NCI-H774 (cell line): ENCODE results near the gene TAPBPL.

Experiments
- DNase-seq: peaks from one replicate; lab custom pipeline; 2025; lab: John Stamatoyannopoulos, UW

TAPBPL gene

DNA sequence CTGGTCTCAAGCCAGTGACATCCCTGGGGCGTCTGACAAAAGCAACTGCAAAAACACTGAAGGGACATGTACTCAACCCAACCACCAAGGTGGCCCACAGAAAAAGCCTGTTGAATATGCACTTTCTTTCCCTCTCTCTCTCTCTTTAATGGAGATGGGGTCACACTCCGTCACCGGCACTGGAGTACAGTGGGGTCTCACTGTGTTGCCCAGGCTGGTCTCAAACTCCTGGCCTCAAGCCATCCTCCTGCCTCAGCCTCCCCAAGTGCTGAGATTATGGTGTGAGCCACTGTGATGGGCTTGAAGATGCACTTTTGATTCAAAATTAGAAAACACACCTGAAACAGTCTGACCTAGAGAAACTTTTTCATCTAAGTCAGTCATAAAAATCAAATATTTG, 14.3 kb upstream of the TAPBPL start:
- DNase-seq = no peak

DNA sequence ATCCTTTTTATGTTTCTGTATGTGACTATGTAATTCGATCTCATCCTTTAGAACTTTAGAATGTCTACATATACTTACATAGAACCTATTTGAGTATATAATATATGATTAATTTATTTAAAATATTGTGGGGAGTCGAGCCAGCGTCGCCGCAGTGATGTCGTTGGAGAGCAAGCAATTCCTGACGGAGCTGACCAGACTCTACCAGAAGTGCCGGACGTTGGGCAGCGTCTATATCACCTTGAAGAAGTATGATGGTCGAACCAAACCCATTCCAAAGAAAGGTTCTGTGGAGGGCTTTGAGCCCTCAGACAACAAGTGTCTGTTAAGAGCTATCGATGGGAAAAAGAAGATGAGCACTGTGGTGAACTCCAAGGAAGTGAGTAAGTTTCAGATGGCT, 13.5 kb upstream of the TAPBPL start:
- no peak for DNase-seq

DNA sequence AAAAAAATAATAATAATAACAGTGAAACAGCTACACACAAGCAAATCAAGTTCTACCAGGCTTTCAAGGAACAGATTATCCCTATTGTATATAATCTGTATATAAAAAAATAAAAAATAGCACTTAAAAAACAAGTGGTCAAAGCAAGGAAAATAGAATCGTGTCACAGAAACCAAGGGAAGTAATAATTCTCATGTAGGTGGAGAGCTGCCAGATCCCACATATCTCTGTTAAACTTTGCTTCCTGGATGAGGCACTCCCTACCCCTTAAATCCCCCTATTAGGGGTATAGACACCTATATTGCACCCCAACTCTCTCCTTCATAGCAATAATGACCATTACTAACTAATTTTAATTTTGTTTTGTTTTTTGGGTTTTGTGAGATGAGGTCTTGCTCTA, 11.5 kb upstream of the TAPBPL start:
- DNase-seq = no peak

DNA sequence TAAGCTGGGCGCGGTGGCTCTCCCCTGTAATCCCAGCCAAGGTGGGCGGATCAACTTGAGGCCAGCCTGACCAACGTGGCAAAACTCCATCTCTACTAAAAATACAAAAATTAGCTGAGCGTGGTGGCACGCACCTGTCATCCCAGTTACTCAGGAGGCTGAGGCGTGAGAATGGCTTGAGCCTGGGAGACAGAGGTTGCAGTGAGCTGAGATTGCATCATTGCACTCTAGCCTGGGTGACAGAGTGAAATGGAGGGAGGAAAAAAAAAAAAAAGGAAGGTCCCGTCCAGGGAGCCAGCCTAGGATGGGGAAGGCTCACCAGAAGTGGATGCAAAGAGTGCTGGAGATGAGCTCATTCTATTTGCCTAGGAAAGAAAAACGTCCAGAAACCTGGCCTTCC, 9.0 kb upstream of the TAPBPL start:
- no peak for DNase-seq

DNA sequence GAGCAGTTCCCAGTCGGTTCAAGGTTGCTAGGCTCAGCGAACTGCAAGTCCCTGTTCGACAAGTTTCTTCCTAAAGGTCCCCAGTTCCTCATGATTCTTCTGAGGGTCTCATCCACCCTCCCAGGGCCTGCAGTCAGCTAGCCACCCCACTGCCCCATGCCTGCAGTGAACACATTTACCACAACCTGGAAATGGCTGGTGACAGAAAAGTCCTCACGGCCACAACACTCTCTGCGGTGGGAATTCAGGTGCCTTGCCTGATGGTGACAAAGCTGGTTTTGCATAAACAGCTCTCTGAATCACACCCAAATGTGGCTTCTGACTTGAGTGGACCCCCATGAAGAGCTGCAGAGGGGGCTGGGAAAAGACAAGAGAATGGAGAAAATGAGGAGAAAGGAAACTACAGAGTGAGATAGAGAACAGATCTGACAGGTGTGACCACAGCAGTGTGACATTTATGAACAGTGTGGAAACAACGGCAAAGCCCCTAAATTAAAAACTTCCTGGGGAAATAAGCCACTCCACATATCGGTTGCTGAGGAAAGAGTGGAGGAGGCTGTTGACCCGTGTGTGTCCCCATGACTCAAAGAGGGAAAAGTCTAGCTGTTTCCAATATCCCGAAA, 8.4 kb upstream of the TAPBPL start:
- DNase-seq = no peak

DNA sequence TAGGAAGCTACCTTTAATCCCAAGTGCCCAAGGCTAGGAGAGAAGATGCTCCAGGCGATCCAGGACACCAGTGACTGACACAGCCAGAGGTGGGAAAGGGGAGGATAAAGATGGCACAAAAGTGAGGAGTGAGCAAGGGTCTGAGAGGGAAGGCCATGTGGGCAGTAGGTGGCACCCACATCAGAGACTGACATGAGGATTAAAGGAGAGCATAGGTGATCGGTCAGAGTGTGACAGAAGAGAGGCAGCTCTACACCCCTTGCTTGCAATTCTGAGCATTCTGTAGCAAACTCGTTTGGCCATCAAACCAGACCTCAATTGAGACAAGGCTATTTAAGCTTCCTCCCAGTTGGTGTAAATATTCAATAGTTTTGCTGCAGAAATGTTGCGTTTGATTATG, 7.8 kb upstream of the TAPBPL start:
- no peak for DNase-seq

DNA sequence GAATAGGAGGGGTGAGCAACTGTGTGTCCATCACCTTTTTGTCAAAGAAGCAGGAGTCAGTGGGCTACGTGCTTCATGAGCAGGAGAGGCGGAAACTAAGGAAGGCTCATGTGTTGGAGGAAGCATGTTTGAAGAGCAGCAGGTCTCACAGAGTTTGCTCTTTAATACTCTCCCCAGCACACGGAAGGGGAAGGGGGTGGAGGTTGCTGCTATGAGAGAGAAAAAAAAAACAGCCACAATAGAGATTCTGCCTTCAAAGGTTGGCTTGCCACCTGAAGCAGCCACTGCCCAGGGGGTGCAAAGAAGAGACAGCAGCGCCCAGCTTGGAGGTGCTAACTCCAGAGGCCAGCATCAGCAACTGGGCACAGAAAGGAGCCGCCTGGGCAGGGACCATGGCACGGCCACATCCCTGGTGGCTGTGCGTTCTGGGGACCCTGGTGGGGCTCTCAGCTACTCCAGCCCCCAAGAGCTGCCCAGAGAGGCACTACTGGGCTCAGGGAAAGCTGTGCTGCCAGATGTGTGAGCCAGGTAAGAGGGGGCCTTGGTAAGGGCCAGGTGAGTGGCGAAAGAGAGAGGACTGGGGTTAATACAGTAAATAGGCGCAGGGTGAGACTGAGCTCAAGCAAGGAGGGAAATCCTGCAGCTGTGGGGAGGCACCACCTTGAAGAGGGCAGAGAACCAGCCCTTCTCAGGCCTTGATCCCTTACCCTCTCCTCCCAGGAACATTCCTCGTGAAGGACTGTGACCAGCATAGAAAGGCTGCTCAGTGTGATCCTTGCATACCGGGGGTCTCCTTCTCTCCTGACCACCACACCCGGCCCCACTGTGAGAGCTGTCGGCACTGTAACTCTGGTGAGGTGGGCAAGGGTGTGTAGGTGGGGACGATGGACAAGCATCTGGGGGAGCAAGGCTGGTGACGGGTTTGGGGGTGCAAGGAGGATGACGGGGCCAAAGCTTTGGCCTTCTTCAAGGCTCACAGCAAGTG, 6.8 kb upstream of the TAPBPL start, which contains the start of gene CD27:
Gene CD27, plus strand, starts transcription at position 252 of the 985 bp plus-strand sequence. Its CDS starts 141 bp downstream, at position 393.
- no peak for DNase-seq

DNA sequence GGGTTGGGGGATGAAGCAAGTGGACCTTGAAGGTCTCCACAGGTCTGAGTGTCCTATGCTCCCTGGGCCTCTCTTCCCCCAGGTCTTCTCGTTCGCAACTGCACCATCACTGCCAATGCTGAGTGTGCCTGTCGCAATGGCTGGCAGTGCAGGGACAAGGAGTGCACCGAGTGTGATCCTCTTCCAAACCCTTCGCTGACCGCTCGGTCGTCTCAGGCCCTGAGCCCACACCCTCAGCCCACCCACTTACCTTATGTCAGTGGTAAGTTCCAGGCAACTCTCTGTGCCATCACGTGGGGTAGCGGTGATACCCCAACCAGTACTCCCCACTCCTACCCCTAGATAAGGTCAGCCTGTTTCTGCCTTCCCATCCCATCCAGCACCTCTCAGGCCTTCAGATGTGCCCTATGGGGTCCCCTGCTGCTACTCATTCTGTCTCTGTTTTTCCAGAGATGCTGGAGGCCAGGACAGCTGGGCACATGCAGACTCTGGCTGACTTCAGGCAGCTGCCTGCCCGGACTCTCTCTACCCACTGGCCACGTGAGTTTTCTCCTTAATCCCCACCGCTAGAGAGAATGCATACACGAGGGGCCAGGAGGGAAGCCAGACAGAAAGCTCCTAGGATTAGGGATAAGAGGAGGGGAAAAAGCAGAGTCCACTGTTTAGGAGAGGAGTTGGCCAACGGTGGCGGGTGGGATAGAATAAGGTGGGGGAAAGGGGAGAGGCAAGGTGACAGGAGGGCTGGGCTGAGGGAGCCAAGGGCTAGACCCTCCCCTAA, 1.6 kb upstream of the TAPBPL start:
- DNase-seq = no peak

DNA sequence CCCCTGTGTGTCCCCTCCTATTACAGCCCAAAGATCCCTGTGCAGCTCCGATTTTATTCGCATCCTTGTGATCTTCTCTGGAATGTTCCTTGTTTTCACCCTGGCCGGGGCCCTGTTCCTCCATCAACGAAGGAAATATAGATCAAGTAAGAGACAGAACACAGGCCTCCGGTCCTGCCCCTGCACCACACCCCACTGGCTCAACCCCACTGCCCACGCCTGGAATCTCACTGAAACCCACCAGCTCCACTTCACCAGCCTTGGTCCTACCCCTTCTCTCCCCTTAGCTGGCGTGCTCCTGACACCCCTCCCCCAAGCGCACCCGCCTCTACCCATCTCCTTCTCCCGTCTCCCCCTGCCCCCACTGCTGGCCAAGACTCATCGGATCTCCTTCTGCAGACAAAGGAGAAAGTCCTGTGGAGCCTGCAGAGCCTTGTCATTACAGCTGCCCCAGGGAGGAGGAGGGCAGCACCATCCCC, 934 bp upstream of the TAPBPL start:
- DNase-seq = no peak

DNA sequence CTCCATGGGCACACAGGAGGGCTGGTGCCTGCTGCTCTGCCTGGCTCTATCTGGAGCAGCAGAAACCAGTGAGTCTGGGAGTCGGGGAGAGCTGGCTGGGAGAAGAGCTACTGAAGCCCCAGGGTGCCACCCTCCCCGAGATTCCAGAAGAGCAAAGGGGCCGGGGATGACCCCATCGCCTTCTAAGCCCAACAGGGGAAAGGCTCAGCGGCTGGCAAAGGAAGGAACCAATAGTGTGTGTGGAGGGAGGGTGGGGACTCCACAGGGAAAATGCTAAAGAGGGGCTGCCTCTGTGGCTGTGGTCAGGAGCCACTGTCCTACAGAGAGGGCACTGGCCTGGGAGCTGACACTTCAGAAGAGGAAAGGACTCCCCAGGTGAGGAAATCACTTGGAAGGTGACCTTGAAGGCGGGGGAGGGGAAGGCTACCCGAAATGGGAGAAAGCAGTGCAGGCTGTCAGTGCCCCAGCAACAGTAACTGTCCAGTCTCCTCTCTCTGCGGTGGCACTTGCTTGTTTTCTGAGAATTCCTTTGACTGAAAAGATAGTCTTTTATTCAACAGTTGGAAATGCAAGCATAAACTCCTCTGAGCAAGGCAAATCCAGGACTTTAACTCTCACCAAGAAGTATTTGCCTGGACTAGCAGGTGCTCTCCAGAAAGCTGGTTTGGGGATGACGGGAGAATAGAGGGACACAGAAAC, 552 bp downstream of the TAPBPL start:
- DNase-seq = no peak

DNA sequence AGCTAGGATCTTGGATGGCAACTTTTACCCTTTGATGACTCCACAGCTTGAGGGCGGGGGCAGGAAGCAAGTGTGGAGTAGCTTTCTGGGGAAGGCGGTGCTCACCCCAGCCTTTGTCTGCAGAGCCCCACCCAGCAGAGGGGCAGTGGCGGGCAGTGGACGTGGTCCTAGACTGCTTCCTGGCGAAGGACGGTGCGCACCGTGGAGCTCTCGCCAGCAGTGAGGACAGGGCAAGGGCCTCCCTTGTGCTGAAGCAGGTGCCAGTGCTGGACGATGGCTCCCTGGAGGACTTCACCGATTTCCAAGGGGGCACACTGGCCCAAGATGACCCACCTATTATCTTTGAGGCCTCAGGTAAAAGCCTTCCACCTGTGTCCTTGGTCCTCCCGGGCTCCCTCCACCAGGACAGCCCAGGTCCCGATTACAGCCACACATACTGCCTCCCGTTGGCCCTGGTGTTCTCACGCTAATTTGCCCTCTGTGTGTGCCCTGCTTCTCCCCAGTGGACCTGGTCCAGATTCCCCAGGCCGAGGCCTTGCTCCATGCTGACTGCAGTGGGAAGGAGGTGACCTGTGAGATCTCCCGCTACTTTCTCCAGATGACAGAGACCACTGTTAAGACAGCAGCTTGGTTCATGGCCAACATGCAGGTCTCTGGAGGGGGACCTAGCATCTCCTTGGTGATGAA, 1.2 kb downstream of the TAPBPL start:
- no peak for DNase-seq

DNA sequence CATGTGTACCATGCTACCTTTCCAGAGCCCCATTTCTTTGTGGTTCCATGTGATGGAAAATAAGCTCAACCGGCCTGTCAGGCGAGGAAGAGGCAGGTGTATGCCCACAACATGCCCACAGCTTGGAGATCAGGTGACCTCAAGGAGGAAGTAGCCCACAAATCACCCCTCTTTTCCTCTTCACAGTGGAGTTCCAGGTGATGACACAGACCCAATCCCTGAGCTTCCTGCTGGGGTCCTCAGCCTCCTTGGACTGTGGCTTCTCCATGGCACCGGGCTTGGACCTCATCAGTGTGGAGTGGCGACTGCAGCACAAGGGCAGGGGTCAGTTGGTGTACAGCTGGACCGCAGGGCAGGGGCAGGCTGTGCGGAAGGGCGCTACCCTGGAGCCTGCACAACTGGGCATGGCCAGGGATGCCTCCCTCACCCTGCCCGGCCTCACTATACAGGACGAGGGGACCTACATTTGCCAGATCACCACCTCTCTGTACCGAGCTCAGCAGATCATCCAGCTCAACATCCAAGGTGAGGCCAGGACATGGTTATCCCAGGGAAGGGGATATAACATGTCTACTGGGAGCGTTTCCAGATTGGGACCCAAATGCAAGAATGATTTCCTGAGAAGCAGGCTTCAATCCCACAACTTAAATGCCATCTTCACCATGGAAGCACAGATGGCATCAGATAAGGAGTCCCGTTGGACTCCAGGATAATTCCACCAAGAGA, 5.5 kb downstream of the TAPBPL start:
- no peak for DNase-seq

DNA sequence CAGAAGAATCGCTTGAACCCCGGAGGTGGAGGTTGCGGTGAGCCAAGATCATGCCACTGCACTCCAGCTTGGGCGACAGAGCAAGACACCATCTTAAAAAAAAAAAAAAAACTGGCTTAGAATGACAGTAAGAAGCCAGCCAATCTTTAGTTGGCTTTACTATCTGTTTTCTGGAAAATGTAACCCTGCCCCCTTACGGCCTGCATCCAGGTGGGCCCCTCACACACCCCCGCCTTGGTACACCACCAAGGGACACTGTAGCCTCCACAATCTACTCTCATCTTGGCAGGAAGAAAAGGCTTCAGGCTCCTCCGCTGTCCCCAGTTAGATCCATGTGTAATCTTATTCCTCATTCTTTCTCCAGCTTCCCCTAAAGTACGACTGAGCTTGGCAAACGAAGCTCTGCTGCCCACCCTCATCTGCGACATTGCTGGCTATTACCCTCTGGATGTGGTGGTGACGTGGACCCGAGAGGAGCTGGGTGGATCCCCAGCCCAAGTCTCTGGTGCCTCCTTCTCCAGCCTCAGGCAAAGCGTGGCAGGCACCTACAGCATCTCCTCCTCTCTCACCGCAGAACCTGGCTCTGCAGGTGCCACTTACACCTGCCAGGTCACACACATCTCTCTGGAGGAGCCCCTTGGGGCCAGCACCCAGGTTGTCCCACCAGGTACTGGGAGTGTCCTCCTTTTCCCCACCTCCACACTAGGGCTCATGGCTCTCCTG, 6.6 kb downstream of the TAPBPL start:
- no peak for DNase-seq

DNA sequence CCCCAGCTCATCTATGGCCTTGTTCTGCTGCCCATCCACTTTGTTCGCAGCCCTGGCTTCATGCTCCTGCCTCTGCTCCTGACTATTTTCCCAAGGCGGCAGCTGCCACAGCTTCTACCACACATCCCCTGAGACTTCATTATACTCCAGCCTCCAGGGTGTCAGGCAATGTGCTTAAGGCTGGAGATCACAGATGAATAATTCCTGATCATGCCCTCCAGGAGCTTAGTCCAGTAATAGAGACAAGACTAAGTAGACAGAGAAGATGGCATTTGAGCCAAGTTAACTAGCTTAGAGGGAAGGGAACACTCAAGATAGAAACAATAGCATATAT, 7.1 kb downstream of the TAPBPL start:
- no peak for DNase-seq

DNA sequence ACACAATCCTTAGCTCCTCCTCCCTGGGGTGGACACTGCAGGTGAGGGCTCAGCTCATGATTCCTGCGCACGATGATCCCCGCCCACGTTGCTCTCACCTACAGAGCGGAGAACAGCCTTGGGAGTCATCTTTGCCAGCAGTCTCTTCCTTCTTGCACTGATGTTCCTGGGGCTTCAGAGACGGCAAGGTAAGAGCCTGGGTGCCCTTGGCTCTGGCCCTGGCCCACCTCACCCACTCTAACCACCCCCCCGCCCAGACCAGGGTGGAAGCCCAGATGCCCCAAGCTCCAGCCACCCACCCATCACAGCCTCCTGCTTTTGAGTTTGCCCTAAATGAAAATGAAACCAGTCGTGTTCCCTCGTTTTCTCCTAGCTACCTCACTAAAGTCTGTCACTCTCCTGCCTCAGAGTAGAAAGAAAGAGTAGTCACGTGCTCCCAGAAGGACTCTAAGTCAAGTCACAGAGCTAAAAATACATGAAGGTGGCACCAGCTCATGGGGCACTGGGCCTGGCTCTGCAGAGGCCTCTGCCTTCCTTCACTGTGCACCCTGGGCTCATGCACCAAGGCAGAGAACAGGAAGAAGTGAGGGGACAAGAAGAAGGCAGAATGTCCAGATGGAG, 9.0 kb downstream of the TAPBPL start:
- no peak for DNase-seq

DNA sequence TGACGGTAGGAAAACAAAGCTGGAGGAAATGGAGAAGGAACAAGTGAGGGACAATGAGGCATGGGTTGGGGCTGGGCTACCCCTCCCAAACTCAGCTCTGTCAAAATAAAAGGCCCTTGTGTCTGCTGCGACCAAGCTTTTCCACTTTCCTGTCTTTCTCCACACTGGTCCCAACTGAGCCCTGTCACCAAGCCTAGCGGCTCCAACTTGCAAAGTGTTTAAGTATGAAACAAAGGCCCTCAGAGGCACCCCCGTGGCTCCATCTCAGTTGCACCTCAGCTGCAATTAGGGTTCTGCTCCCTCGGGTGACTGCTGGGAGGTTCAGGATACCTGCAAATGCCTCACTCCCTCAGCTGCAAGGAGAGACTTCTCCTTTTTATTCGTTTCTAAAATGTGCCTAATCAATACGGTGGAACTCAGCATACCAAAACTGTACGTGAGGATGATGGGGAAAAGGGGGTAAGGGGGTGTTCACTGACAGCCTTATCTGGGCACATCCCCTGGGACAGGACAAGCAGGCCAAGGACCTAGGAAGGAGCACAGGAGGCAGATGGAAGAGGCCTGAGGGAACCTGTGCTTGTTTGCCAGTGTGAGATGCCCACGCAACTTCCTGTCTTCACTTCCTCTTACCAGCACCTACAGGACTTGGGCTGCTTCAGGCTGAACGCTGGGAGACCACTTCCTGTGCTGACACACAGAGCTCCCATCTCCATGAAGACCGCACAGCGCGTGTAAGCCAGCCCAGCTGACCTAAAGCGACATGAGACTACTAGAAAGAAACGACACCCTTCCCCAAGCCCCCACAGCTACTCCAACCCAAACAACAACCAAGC, 9.8 kb downstream of the TAPBPL start:
- DNase-seq = no peak

DNA sequence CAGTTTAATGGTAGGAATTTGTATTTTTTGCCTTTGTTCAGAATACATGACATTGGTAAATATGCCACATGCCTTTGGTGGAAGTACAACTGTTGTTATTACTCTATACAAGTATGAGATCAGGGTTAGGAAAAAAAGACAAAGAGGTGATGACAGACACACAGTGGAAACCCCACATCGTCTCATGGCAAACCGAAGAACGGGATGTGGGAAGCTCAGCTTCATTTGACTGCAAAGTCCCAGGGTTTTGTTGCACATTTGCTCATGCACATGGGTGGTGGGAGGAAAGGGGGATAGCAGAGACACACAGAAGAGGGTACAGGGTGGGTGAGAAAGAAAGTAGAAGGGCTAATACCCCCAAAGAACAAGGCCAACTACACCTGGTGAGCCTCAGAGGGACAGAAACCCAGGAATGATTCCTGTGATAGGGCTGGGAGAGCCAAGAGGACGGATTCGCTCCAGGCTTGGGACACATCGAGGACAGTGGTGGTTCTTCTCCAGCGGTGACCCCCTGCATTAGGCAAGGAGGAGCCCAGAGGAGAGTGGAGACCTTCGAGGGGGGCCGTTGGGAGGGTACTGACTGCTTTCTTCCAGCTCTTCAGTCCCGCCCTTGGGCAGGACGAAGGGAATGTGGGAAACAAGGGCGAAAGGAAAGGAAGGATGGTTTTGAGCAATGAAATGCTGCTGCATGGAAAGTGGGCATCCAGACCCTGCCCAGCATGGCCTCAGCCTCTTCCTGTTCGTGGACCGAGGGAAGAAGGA, 10.6 kb downstream of the TAPBPL start:
- DNase-seq = no peak

DNA sequence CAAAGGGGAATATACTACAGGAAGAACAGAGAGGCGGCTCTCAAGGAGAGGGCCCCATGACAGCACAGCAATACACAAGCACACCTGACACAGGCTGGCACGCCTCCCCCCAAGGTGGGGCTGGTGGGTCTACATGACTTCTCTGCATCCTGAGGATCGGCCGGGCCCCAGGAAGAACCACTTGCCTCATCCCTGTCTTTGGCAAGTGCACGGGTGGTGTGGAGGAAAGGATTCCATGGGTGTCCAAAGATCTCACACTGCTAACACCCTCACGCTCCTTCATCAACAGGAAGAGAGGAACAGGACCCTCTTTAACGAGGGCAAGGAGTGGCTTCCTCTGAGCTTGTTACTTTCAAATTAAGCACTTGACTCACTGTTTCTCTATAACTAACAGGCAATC, 11.4 kb downstream of the TAPBPL start:
- DNase-seq = no peak
